ENCODE results near the gene UBN1.

The UBN1 gene

GRCh38 chr16:4833584-4833983 is 13.7 kb upstream of the UBN1 start:
- peaks cover 91% of the 10 kb centered on the region for H3K36me3 ChIP-seq (ENCODE audit: insufficient read depth, insufficient read length, low read length)
- no peak for TF ChIP-seq SUZ12 (IDR thresholded peaks at IDR 0.05; ENCODE audit: extremely low read depth, insufficient read depth, insufficient read length)
- no peak for TF ChIP-seq ZNF274 (IDR thresholded peaks at IDR 0.05; ENCODE audit: low read depth, low read length)
- TF ChIP-seq YY1 (IDR thresholded peaks at IDR 0.05; ENCODE audit: insufficient read depth, insufficient read length), result no peak

GRCh38 chr16:4836727-4837126 is 10.6 kb upstream of the UBN1 start:
- H3K4me1 ChIP-seq (ENCODE audit: insufficient read depth, insufficient read length), result no peaks in the 10 kb centered on the region
- DNase-seq (ENCODE audit: low read depth, low spot score), result no peak
- H3K9me3 ChIP-seq (ENCODE audit: insufficient read depth, low read length), result no peaks in the 10 kb centered on the region
- H3K4me3 ChIP-seq (ENCODE audit: insufficient read length, low read depth), result no peak overlapping the region
- peaks cover 91% of the 10 kb centered on the region for H3K36me3 ChIP-seq (ENCODE audit: insufficient read depth, insufficient read length, low read length)
- no peak overlapping the region for H3K9ac ChIP-seq (ENCODE audit: insufficient read length, low read depth)
- H3K27me3 ChIP-seq (ENCODE audit: insufficient read depth, insufficient read length), result no peaks in the 10 kb centered on the region
- TF ChIP-seq SUZ12 (IDR thresholded peaks at IDR 0.05; ENCODE audit: extremely low read depth, insufficient read depth, insufficient read length) (no peak), YY1 (IDR thresholded peaks at IDR 0.05; ENCODE audit: insufficient read depth, insufficient read length) (no peak), ZNF274 (IDR thresholded peaks at IDR 0.05; ENCODE audit: low read depth, low read length) (no peak)

More at GRCh38 chr16:4833584-4833983, 13.7 kb upstream of the UBN1 start:
- no peak overlapping the region for H3K9ac ChIP-seq (ENCODE audit: insufficient read length, low read depth)
- no peaks in the 10 kb centered on the region for H3K4me1 ChIP-seq (ENCODE audit: insufficient read depth, insufficient read length)
- DNase-seq (ENCODE audit: low read depth, low spot score), result no peak
- no peaks in the 10 kb centered on the region for H3K27me3 ChIP-seq (ENCODE audit: insufficient read depth, insufficient read length)
- H3K9me3 ChIP-seq (ENCODE audit: insufficient read depth, low read length), result no peaks in the 10 kb centered on the region
- no peak overlapping the region for H3K4me3 ChIP-seq (ENCODE audit: insufficient read length, low read depth)

GRCh38 chr16:4837733-4838501 is 9.4 kb upstream of the UBN1 start:
- H3K27me3 ChIP-seq (ENCODE audit: insufficient read depth, insufficient read length), result no peaks in the 10 kb centered on the region

GRCh38 chr16:4839942-4840341 is 7.3 kb upstream of the UBN1 start:
- no peak for DNase-seq (ENCODE audit: low read depth, low spot score)
- no peak for TF ChIP-seq SUZ12 (IDR thresholded peaks at IDR 0.05; ENCODE audit: extremely low read depth, insufficient read depth, insufficient read length)
- TF ChIP-seq YY1 (IDR thresholded peaks at IDR 0.05; ENCODE audit: insufficient read depth, insufficient read length), result no peak
- TF ChIP-seq ZNF274 (IDR thresholded peaks at IDR 0.05; ENCODE audit: low read depth, low read length), result no peak
- no peak overlapping the region for H3K4me3 ChIP-seq (ENCODE audit: insufficient read length, low read depth)
- peaks cover 89% of the 10 kb centered on the region for H3K36me3 ChIP-seq (ENCODE audit: insufficient read depth, insufficient read length, low read length)
- H3K9me3 ChIP-seq (ENCODE audit: insufficient read depth, low read length), result no peaks in the 10 kb centered on the region
- no peak overlapping the region for H3K9ac ChIP-seq (ENCODE audit: insufficient read length, low read depth)
- H3K27me3 ChIP-seq (ENCODE audit: insufficient read depth, insufficient read length), result no peaks in the 10 kb centered on the region
- H3K4me1 ChIP-seq (ENCODE audit: insufficient read depth, insufficient read length), result no peaks in the 10 kb centered on the region

More at GRCh38 chr16:4837733-4838501, 9.4 kb upstream of the UBN1 start:
- H3K9me3 ChIP-seq (ENCODE audit: insufficient read depth, low read length), result no peaks in the 10 kb centered on the region
- no peak overlapping the region for H3K4me3 ChIP-seq (ENCODE audit: insufficient read length, low read depth)
- no peak for DNase-seq (ENCODE audit: low read depth, low spot score)
- no peaks in the 10 kb centered on the region for H3K4me1 ChIP-seq (ENCODE audit: insufficient read depth, insufficient read length)
- TF ChIP-seq ZNF274 (IDR thresholded peaks at IDR 0.05; ENCODE audit: low read depth, low read length) (no peak), SUZ12 (IDR thresholded peaks at IDR 0.05; ENCODE audit: extremely low read depth, insufficient read depth, insufficient read length) (no peak), YY1 (IDR thresholded peaks at IDR 0.05; ENCODE audit: insufficient read depth, insufficient read length) (no peak)
- peaks cover 90% of the 10 kb centered on the region for H3K36me3 ChIP-seq (ENCODE audit: insufficient read depth, insufficient read length, low read length)
- H3K9ac ChIP-seq (ENCODE audit: insufficient read length, low read depth), result no peak overlapping the region

GRCh38 chr16:4840984-4841383 is 6.3 kb upstream of the UBN1 start:
- H3K4me1 ChIP-seq (ENCODE audit: insufficient read depth, insufficient read length), result no peaks in the 10 kb centered on the region
- no peak for TF ChIP-seq SUZ12 (IDR thresholded peaks at IDR 0.05; ENCODE audit: extremely low read depth, insufficient read depth, insufficient read length)
- TF ChIP-seq ZNF274 (IDR thresholded peaks at IDR 0.05; ENCODE audit: low read depth, low read length), result no peak
- TF ChIP-seq YY1 (IDR thresholded peaks at IDR 0.05; ENCODE audit: insufficient read depth, insufficient read length), result no peak
- H3K4me3 ChIP-seq (ENCODE audit: insufficient read length, low read depth), result no peak overlapping the region
- no peak overlapping the region for H3K9ac ChIP-seq (ENCODE audit: insufficient read length, low read depth)
- no peaks in the 10 kb centered on the region for H3K27me3 ChIP-seq (ENCODE audit: insufficient read depth, insufficient read length)
- peaks cover 92% of the 10 kb centered on the region for H3K36me3 ChIP-seq (ENCODE audit: insufficient read depth, insufficient read length, low read length)
- H3K9me3 ChIP-seq (ENCODE audit: insufficient read depth, low read length), result no peaks in the 10 kb centered on the region
- DNase-seq (ENCODE audit: low read depth, low spot score), result no peak

GRCh38 chr16:4846503-4846900 is 779 bp upstream of the UBN1 start:
- Histone ChIP-seq H3K9ac (ENCODE audit: insufficient read length, low read depth) (peak overlapping the region; percentile 96), H3K4me1 (ENCODE audit: insufficient read depth, insufficient read length) (no peaks in the 10 kb centered on the region), H3K4me3 (ENCODE audit: insufficient read length, low read depth) (peak overlapping the region; percentile 90), H3K9me3 (ENCODE audit: insufficient read depth, low read length) (no peaks in the 10 kb centered on the region), H3K36me3 (ENCODE audit: insufficient read depth, insufficient read length, low read length) (peaks cover 54% of the 10 kb centered on the region), H3K27me3 (ENCODE audit: insufficient read depth, insufficient read length) (no peaks in the 10 kb centered on the region)
- no peak for DNase-seq (ENCODE audit: low read depth, low spot score)
- TF ChIP-seq SUZ12 (IDR thresholded peaks at IDR 0.05; ENCODE audit: extremely low read depth, insufficient read depth, insufficient read length) (no peak), YY1 (IDR thresholded peaks at IDR 0.05; ENCODE audit: insufficient read depth, insufficient read length) (no peak), ZNF274 (IDR thresholded peaks at IDR 0.05; ENCODE audit: low read depth, low read length) (no peak)

GRCh38 chr16:4847774-4848587 is 700 bp downstream of the UBN1 start:
- Histone ChIP-seq H3K27me3 (ENCODE audit: insufficient read depth, insufficient read length) (no peaks in the 10 kb centered on the region), H3K9ac (ENCODE audit: insufficient read length, low read depth) (peak overlapping the region; percentile 96), H3K4me1 (ENCODE audit: insufficient read depth, insufficient read length) (peaks cover 2% of the 10 kb centered on the region), H3K36me3 (ENCODE audit: insufficient read depth, insufficient read length, low read length) (peaks cover 44% of the 10 kb centered on the region), H3K4me3 (ENCODE audit: insufficient read length, low read depth) (peak overlapping the region; percentile 90), H3K9me3 (ENCODE audit: insufficient read depth, low read length) (no peaks in the 10 kb centered on the region)
- TF ChIP-seq YY1 (IDR thresholded peaks at IDR 0.05; ENCODE audit: insufficient read depth, insufficient read length), result no peak
- no peak for TF ChIP-seq SUZ12 (IDR thresholded peaks at IDR 0.05; ENCODE audit: extremely low read depth, insufficient read depth, insufficient read length)
- TF ChIP-seq ZNF274 (IDR thresholded peaks at IDR 0.05; ENCODE audit: low read depth, low read length), result no peak
- DNase-seq (ENCODE audit: low read depth, low spot score), result no peak
